Left ventricle myocardium inferior (tissue), 1 donor: ENCODE measurements around the gene LIPC. TPM values are rescaled to one million over a fixed set of nuclear protein-coding genes. Genes with fewer than 3 reads are reported as not detected.

Experiments
- DNase-seq: peaks from one replicate; pipeline ENCODE4 v3.0.0-alpha.2; 2020
- H3K27ac ChIP-seq: fragments of 200-600 bp; replicated peaks from 2 replicates; pipeline ENCODE4 v1.8.0; 2021
- H3K27me3 ChIP-seq: fragments of 200-600 bp; 2 replicates; pipeline ENCODE4 v1.8.0; 2021; ENCODE audit warnings: low read depth
- H3K36me3 ChIP-seq: fragments of 200-600 bp; 2 replicates; pipeline ENCODE4 v1.8.0; 2021
- H3K4me1 ChIP-seq: fragments of 200-600 bp; 2 replicates; pipeline ENCODE4 v1.8.0; 2021
- H3K4me3 ChIP-seq: fragments of 200-600 bp; 2 replicates; pipeline ENCODE4 v1.8.0; 2021; ENCODE audit warnings: mild to moderate bottlenecking, moderate library complexity
- H3K9me3 ChIP-seq: fragments of 200-600 bp; replicated peaks from 2 replicates; pipeline ENCODE4 v1.8.0; 2021
- CTCF ChIP-seq: fragments of 200-600 bp; IDR thresholded peaks from 2 replicates; pipeline ENCODE4 v1.8.0; 2021; ENCODE audit warnings: antibody characterized with exemption, mild to moderate bottlenecking, borderline replicate concordance
- intact Hi-C: fragments of 100-400 bp; cut with micrococcal nuclease; formaldehyde crosslinking; loops from one replicate; pipeline ENCODE4 v1.11.0; 2022
- total RNA-seq: library from RNA; stranded (reverse); fragmentation: NEBNext Ultra II Directional; extraction: Animal tissue kit (Norgen Biotek cat#: 25700); gene quantifications from one replicate; pipeline ENCODE4 v1.2.1, GENCODE V29; 2021
- donor health status: DM: no; HTN: yes; CAD: no; lungs with severe emphysema.

The LIPC gene
- total RNA-seq, 1 donor from 2014 or later, result 1.5 TPM

GRCh38 chr15:58472821-58473581 is 41.2 kb downstream of the LIPC start:
- no peak for TF ChIP-seq CTCF
- Histone ChIP-seq H3K4me3 (no peak overlapping the region), H3K36me3 (no peaks in the 10 kb centered on the region), H3K27ac (peak overlapping the region; percentile 27), H3K27me3 (no peaks in the 10 kb centered on the region), H3K4me1 (peaks cover 47% of the 10 kb centered on the region), H3K9me3 (no peaks in the 10 kb centered on the region)
- no peak for DNase-seq
- intact Hi-C loops, result no loop called here

DNA sequence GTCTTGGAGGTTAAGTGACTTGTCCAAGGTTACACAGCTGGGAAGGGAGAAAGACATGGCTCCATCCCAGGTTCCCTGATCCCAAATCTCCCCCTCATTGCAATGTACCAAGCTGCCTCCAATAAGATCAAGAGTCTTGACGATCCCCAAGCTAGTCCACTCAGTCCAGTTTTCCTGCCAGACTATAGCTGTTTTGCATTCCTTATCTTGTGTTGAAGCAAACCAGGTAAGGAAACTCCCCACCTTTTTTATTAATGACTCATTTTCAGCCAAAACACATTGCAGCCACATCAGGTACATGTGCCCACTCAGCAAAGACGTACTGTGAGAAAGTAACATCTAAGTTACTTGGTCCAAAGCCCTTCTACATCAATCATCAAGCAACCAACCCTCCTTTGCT is 41.9 kb downstream of the LIPC start:
- H3K27ac ChIP-seq, result peak overlapping the region; percentile 27
- intact Hi-C loops, result no loop called here

DNA sequence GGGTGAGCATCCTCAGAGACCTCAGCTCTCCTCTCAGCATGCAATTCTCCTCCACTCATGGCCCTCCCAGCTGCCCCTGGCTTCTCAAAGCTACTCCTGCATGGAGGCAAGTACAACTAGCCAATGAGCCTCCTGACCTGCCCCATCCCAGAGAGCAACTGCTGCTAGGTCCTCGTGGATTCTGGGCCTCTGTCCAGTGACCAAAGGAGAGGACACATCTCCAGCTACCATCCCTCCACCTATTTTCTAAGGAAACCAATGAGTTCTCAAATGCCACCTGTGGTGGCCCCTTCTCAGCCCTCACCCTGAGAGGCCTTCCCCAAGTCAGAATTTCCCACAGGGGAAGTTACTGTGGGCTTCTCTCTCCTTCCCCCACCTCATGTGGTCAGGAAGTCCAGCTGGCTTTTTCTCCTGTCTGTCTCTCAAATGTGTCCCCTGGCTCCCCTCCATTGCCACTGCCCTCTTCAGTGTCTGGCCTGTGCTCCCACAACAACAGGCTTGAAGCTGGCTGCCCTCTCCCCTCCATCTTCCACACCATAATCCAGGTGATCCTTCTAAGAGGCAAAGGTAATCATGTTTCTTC is 43.0 kb downstream of the LIPC start:
- Histone ChIP-seq H3K4me3 (no peak overlapping the region), H3K27ac (peak overlapping the region; percentile 54), H3K27me3 (no peaks in the 10 kb centered on the region), H3K9me3 (no peaks in the 10 kb centered on the region), H3K36me3 (no peaks in the 10 kb centered on the region), H3K4me1 (peaks cover 47% of the 10 kb centered on the region)
- intact Hi-C loops, result no loop called here
- DNase-seq, result no peak
- no peak for TF ChIP-seq CTCF

More for the DNA sequence above, 41.9 kb downstream of the LIPC start:
- DNase-seq, result no peak
- Histone ChIP-seq H3K9me3 (no peaks in the 10 kb centered on the region), H3K27me3 (no peaks in the 10 kb centered on the region), H3K4me3 (no peak overlapping the region), H3K4me1 (peaks cover 47% of the 10 kb centered on the region), H3K36me3 (no peaks in the 10 kb centered on the region)
- TF ChIP-seq CTCF, result no peak

GRCh38 chr15:58475573-58476524 is 44.1 kb downstream of the LIPC start:
- H3K36me3 ChIP-seq, result no peaks in the 10 kb centered on the region
- peak overlapping the region; percentile 54 for H3K27ac ChIP-seq
- no peak for DNase-seq
- H3K9me3 ChIP-seq, result no peaks in the 10 kb centered on the region
- no peak overlapping the region for H3K4me3 ChIP-seq
- peaks cover 47% of the 10 kb centered on the region for H3K4me1 ChIP-seq
- intact Hi-C loops, result no loop called here
- TF ChIP-seq CTCF, result no peak
- H3K27me3 ChIP-seq, result no peaks in the 10 kb centered on the region

GRCh38 chr15:58476525-58477162 is 44.9 kb downstream of the LIPC start:
- Histone ChIP-seq H3K36me3 (no peaks in the 10 kb centered on the region), H3K4me1 (peaks cover 47% of the 10 kb centered on the region), H3K4me3 (no peak overlapping the region), H3K27ac (peak overlapping the region; percentile 54), H3K9me3 (no peaks in the 10 kb centered on the region), H3K27me3 (no peaks in the 10 kb centered on the region)
- DNase-seq, result no peak
- intact Hi-C loops, result no loop called here
- no peak for TF ChIP-seq CTCF
